ENCODE data around the gene CDH10.

Gene CDH10

DNA sequence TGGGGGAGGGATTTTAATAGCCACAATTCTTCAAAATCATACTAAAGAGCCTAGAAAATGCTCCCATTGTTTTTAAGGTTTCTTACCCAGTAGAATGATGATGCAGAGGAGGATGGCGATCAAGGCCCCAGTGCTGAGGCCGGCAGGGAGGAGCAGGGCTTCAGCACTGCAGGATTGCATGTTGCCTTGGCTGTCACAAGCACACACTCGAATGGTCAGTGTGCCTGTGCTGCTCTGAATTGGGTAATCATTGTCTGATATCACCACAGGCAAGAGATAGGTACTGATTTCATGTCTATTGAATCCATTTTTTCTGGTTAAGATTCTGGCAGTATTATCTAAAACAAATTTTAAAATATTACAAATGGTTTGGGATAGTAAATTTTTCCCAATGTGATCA lies 153.3 kb downstream of the CDH10 start:
- in situ Hi-C loops (cut with MboI; ENCODE audit: low sequenced_read_pairs), result no loop called here

DNA sequence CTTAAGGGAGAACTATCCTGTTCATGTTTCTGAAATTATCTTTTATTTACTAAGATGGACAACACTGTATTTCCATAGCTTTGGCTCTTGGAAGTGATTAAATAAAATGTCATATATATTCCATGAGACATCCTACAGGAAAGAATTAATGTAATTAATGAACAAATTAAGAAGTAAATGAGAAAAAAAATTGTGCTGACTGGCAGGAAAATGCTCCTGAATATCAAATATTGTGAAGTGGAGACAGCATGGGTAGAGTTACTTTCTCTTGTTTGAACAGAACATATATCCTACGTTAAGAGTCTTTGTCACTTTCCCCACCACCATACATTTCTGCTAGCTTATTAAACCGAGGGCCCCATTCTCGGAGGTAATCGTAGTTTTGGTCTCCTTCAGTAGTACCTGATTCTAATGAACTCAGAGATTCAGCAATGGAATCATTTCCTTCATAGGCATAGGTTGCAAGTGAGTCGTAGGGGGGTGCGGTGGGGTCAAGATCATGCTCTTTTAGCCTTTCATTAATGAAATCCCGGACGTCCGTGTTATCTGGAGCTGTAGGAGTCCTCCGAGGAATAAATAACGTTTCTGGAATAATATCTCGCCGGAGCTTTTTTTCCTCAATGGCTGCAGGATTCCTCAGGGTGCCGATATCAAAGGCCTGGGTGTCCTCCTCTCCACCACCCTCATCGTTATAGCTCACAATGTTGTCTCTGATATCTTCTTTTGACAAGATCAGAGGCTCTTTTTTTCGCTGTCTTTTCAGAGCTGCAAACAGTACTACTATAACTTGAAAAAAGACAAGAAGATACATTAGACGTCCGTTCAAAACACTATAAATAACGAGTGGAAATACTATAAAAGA lies 157.2 kb downstream of the CDH10 start:
- in situ Hi-C loops (cut with MboI; ENCODE audit: low sequenced_read_pairs), result no loop called here

DNA sequence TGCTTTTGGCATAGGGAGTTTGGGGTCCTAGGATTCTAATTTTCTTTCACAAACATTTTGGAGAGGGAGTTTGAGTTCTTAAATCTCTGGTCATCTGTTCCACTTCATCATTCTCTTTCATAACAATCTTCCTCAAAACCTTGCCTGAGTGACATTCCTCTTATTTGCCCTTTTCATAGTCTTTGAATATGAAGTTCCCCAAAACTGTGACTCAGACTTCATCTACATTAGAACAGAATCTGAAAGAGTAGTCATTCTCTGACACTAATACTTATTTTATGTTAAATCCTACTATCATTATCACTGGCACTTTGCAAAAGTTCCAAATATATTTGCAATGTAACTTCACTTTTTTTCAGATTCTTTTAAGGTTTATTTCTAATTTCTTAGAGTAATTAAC lies 163.8 kb downstream of the CDH10 start:
- in situ Hi-C loops (cut with MboI; ENCODE audit: low sequenced_read_pairs), result no loop called here

DNA sequence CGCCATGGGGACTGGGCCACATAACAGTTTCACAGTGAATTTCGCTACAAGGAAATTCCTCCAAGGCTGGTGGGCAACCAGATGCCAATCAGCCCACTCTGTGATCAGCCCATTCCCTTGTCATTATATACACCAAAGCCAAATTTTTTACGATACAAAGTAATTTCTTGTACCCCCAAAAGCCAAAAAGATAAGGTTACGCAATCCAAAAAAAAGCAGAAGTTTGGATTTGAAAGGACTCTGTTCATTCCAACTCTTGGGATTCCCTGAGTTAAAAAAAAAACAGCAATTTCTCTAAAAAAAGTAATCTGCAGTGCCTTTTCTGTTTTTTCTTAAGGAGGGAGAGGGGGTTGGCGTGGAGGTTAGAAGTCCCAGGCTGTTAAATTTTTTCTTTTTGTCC lies 166.8 kb downstream of the CDH10 start:
- in situ Hi-C loops (cut with MboI; ENCODE audit: low sequenced_read_pairs), result no loop called here

DNA sequence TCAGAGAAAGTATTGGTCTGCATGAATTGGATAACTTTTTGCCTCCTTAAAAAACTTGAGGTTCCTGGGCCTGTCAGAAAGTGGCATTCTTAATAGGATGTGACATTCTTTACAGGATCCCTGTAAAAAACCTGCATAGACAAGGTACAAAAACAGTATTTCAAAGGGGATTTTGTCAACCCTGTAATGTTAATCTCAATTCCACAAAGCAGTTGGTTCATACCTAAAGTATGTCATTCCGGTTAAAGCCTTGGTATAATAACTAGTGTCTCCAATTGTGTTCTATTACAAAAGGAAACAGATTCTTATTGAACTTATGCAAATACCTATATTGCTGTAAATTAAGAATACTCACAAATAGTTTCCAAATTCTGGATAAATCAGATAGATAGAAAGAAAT lies 169.7 kb downstream of the CDH10 start:
- in situ Hi-C loops (cut with MboI; ENCODE audit: low sequenced_read_pairs), result no loop called here

DNA sequence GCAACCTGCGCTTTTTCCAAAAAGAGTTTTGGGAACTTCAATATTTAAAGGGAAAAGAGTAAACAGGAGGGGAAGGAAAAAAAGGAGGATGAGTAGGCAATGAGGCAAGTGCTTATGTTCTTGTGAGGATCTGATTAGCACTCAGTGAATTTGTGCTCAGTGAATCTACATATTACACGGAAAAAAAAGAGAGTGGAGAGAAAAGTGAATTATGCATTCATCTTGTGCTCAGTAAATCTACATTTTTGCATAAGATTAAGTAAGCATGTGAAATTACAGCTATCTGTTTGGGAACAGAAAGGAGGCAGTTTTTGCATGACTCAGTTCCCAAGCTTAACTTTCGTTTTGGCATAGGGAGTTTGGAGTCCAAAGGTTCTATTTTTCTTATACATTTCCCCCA lies 170.1 kb downstream of the CDH10 start:
- in situ Hi-C loops (cut with MboI; ENCODE audit: low sequenced_read_pairs), result no loop called here

DNA sequence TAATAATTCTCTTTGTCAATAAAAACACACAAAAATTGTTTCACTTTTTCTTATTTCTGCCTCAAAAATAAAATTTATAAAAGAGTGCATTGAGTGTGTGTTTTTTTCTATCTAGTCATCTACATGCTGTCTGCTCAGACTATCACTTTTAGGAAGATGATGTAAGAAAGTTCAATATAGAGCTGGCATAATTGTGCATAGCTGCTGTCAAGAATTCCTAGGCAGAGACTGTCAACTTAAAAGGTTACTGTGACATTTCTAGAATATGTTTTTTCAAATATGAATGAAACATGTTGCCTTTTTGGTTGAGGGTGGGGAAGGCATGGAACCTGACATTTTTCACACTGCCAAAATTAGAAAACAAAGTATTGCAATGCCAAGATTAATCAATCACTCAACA lies 172.3 kb downstream of the CDH10 start:
- in situ Hi-C loops (cut with MboI; ENCODE audit: low sequenced_read_pairs), result no loop called here

DNA sequence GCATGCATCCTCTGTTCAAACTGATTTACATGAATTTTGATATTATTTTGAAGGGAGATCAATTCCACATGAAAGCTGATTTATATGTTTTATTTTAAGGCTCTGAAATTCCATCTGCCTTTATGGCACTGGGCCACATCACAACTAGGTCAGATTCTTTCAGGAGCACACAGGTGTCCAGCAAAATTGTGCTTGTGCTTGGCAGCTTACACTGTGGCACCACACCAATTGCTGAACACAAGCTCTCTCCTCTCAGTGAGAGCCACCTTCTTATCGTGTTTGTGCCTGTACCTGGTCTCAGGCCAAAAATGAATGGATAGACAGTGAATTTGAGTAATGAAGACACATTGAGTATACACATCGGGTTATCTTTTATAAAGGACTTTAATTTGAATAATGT lies 200.4 kb downstream of the CDH10 start:
- in situ Hi-C loops (cut with MboI; ENCODE audit: low sequenced_read_pairs), result no loop called here

DNA sequence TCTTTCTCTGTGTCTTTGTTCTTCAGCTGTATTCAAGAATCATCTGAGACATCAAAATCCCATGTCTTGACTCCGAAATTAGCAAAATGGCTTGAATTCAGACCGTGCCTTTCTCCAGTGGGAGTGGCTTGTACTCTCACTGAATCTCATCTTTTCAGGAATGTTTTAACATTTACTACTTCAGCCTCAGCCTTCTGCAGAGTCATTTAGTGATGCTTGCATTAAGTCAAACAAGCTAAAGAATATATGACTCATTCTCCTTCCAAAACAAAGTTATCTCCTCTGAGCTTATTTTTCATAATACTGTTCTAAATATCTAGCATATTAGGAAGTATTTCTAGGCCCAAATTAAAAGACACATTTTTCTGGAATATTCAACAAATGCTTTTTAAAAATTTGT lies 205.3 kb downstream of the CDH10 start:
- in situ Hi-C loops (cut with MboI; ENCODE audit: low sequenced_read_pairs), result no loop called here
